K562 (cell line): ENCODE results near the gene MRPS31. TPM values are rescaled to one million over a fixed set of nuclear protein-coding genes. Genes with fewer than 3 reads are reported as not detected.
"Not testable (repeated sequence)": the region's sequence is repeated elsewhere in the genome, so short reads cannot be mapped to it uniquely, and the experiment has no call there.

Experiments used
- EP400 ChIP-seq: fragments of 450-650 bp; IDR thresholded peaks from 2 replicates; pipeline ENCODE4 v1.6.1; 2017; ENCODE audit warnings: antibody characterized with exemption, mild to moderate bottlenecking, moderate library complexity
- ZBTB33 ChIP-seq: sonication (generic); formaldehyde crosslinking; IDR thresholded peaks from 2 replicates; pipeline ENCODE4 v1.8.1; 2023; ENCODE audit warnings: mild to moderate bottlenecking, missing genetic modification reagents
- ZBTB40 ChIP-seq, 2 experiments: fragments of 450-650 bp in 1 of 2; sonication (generic) in 1 of 2; formaldehyde crosslinking in 1 of 2; IDR thresholded peaks; 2 replicates each; pipeline versions ENCODE4 v1.7.1 to v1.9.0; 2016 to 2022; ENCODE audit warnings: inconsistent platforms in 1 of 2, mild to moderate bottlenecking in 1 of 2, missing genetic modification reagents in 1 of 2
- polyA plus RNA-seq, 8 experiments: library from polyadenylated mRNA; depleted of rRNA in 4 of 8; stranded (reverse) in 5 of 8; unstranded in 3 of 8; fragments of >200 nt; fragmentation: Nextera tagmentation in 2 of 8; fragmentation: Illumina TruSeq in 1 of 8; extraction: Ambion mirVana in 2 of 8; extraction: Trizol in 1 of 8; gene quantifications; 2 replicates each; pipeline versions ENCODE4 v1.2.1 to v1.2.3, GENCODE V29; 2011 to 2014; ENCODE audit warnings: inconsistent platforms in 1 of 8, missing spikeins in 1 of 8
- total RNA-seq, 7 experiments: library from RNA; depleted of rRNA in 6 of 7; stranded (reverse); fragments of >200 nt in 6 of 7; fragmentation: Illumina TruSeq in 2 of 7; extraction: Trizol in 2 of 7; gene quantifications; 2 replicates each; pipeline versions ENCODE4 v1.2.1 to v1.2.3, GENCODE V29; 2011 to 2021; ENCODE audit warnings: low replicate concordance in 1 of 7

Gene MRPS31
- total and polyA plus RNA-seq, 9 of the 15 experiments (the other 6 are each of a cell fraction or from before 2014, with no cell fraction given): 20.3 to 57.8 (median 37.1) TPM

- TF ChIP-seq ZBTB40 (IDR thresholded peaks at IDR 0.05) (0 out of 2 replicates have a peak, but pooled peaks have one; percentile 40), EP400 (peak; percentile 33), ZBTB33 (0 out of 2 replicates have a peak, but pooled peaks have one; percentile 42)
- not testable (repeated sequence) for TF ChIP-seq ZBTB40 (CRISPR knock-in tag; IDR thresholded peaks at IDR 0.05)
Measured at GRCh38 chr13:40788540-40789274, 17.7 kb upstream of the MRPS31 start (continued).
